ENCODE data around the gene LRP1-AS. TPM values are rescaled to one million over a fixed set of nuclear protein-coding genes. Genes with fewer than 3 reads are reported as not detected.
"Not testable (repeated sequence)": the region's sequence is repeated elsewhere in the genome, so short reads cannot be mapped to it uniquely, and the experiment has no call there.

Gene LRP1-AS
- total and polyA plus RNA-seq, 2 donors = not detected

DNA sequence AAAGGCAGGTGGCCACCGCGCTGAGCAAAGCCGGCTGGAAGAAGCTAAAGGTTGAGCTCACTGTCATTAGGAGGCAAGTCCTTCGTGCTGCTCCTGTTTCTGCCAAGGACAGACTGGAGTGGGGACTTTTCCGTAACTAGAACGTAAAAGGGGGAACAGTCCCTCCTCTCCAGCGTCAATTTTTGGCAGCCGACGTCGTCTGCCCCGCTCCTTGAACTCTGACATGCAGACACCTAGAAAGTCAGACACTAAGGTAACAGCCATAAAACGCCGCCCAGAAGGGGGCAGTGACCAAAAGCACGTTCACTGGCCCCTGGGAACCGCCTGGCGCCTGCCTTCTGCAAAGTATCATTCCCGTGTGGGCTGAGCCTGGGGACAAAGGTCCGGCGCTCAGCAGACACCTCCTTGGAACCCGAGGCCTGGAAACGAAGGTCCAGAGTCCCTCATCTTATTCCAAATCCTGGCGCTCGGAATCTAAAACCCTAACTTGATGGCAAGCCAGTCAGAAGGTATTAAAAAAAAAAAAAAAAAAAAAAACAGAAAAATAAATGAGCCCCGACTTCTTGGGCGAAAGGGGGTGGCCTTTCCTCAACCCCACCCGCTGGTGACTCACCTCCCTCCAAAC is 20.2 kb downstream of the LRP1-AS start:
- 6% methylated on average over 26 of the region's 26 CpGs for WGBS
- DNase-seq (ENCODE audit: extremely low spot score) = no peak
- Histone ChIP-seq H3K36me3 (ENCODE audit: insufficient read depth) (no peaks in the 10 kb centered on the region), H3K4me3 (ENCODE audit: low read depth, low read length) (peak overlapping the region; percentile 88), H3K4me1 (ENCODE audit: insufficient read depth) (no peaks in the 10 kb centered on the region), H3K27ac (ENCODE audit: low read depth) (peak overlapping the region; percentile 11)

GRCh38 chr12:57126561-57126960 is 20.9 kb downstream of the LRP1-AS start:
- WGBS = 50% methylated on average over 7 of the region's 7 CpGs
- Histone ChIP-seq H3K4me1 (ENCODE audit: insufficient read depth) (no peaks in the 10 kb centered on the region), H3K4me3 (ENCODE audit: low read depth, low read length) (no peak overlapping the region), H3K36me3 (ENCODE audit: insufficient read depth) (no peaks in the 10 kb centered on the region), H3K27ac (ENCODE audit: low read depth) (no peak overlapping the region)
- DNase-seq (ENCODE audit: extremely low spot score) = no peak

- WGBS = 96% methylated on average over 11 of the region's 11 CpGs
- DNase-seq (ENCODE audit: extremely low spot score) = no peak
- H3K27ac ChIP-seq (ENCODE audit: low read depth) = no peak overlapping the region
Measured at GRCh38 chr12:57126061-57126460, 21.4 kb downstream of the LRP1-AS start.

DNA sequence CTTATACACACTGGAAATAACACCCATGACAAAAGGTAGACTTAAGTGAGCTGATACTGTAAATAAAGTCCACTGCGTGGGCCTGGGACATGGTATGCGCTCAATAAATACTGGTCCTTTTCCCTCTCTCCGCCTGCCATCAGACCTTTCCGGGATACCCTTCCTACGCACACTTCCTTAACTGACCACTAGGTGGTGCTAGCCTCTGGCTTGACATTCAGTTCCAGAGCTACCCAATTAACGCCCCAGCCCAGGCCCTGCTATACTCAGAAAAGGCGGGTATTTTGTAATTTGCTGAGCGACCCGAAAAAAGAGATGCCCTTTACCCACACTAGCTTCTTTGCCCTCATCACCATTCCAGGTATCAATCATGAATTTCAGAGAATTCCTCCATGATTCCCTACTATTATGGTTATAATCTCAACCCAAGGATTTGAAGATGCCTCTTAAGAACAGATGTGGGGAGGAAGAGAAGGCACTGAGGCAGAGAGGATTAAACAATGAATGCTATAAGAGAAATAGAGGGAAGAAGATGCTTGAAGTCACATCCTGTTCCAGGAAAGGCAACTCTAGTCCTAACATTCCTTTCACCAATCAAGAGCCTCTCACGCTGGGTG is 23.1 kb downstream of the LRP1-AS start:
- H3K27ac ChIP-seq (ENCODE audit: low read depth) = no peak overlapping the region
- WGBS = 15% methylated on average over 10 of the region's 10 CpGs

More at GRCh38 chr12:57126061-57126460, 21.4 kb downstream of the LRP1-AS start:
- Histone ChIP-seq H3K4me3 (ENCODE audit: low read depth, low read length) (no peak overlapping the region), H3K4me1 (ENCODE audit: insufficient read depth) (no peaks in the 10 kb centered on the region), H3K36me3 (ENCODE audit: insufficient read depth) (no peaks in the 10 kb centered on the region)

GRCh38 chr12:57123813-57124212 is 23.6 kb downstream of the LRP1-AS start:
- Histone ChIP-seq H3K36me3 (ENCODE audit: insufficient read depth) (no peaks in the 10 kb centered on the region), H3K4me3 (ENCODE audit: low read depth, low read length) (no peak overlapping the region), H3K27ac (ENCODE audit: low read depth) (no peak overlapping the region), H3K4me1 (ENCODE audit: insufficient read depth) (no peaks in the 10 kb centered on the region)
- DNase-seq (ENCODE audit: extremely low spot score) = no peak
- WGBS = 43% methylated on average over 2 of the region's 2 CpGs

More for the DNA sequence above, 23.1 kb downstream of the LRP1-AS start:
- no peaks in the 10 kb centered on the region for H3K36me3 ChIP-seq (ENCODE audit: insufficient read depth)
- no peak overlapping the region for H3K4me3 ChIP-seq (ENCODE audit: low read depth, low read length)
- no peak for DNase-seq (ENCODE audit: extremely low spot score)
- no peaks in the 10 kb centered on the region for H3K4me1 ChIP-seq (ENCODE audit: insufficient read depth)

GRCh38 chr12:57120718-57121117 is 26.7 kb downstream of the LRP1-AS start:
- not testable (repeated sequence) for DNase-seq (ENCODE audit: extremely low spot score); H3K4me3 ChIP-seq (ENCODE audit: low read depth, low read length); H3K4me1 ChIP-seq (ENCODE audit: insufficient read depth); H3K36me3 ChIP-seq (ENCODE audit: insufficient read depth); H3K27ac ChIP-seq (ENCODE audit: low read depth)
- WGBS = 89% methylated on average over 11 of the region's 11 CpGs

DNA sequence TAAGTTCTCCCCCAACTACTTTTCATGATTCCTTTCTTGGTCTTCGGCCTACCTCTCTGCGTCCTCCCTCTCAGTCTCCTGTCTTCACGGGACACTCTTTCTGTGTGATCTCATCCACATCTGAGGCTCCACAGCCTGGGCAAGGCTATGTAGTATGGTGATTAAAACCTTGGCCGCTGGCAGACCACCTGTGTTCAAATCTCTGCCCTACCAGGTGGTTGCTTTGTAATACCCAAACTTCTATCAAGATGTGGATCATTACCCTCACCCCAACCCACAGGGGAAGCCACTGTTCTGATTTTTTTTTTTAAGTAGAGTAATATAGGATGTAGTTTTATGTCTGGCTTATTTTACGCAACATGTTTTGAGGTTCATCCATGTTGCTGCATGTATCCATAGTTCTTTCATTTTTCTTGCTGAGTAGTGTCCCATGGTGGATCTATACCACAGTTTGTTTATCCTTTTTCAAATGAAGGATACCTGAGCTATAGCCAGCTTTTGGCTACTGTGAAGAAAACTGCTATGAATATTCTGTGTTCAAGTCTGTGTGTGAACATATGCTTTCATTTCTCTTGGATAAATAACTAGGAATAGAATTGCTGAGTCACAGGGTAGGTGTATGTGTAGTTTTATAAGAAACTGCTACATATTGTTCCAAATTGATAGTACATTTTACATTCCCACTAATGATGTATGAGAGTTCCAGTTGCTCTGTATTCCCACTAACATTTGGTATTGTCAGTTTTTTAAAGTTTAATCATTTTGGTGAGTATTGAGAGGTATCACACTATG is 27.9 kb downstream of the LRP1-AS start:
- Histone ChIP-seq H3K36me3 (ENCODE audit: insufficient read depth) (no peaks in the 10 kb centered on the region), H3K27ac (ENCODE audit: low read depth) (no peak overlapping the region), H3K4me3 (ENCODE audit: low read depth, low read length) (no peak overlapping the region), H3K4me1 (ENCODE audit: insufficient read depth) (no peaks in the 10 kb centered on the region)
- DNase-seq (ENCODE audit: extremely low spot score) = no peak
- 76% methylated on average over 5 of the region's 5 CpGs for WGBS

DNA sequence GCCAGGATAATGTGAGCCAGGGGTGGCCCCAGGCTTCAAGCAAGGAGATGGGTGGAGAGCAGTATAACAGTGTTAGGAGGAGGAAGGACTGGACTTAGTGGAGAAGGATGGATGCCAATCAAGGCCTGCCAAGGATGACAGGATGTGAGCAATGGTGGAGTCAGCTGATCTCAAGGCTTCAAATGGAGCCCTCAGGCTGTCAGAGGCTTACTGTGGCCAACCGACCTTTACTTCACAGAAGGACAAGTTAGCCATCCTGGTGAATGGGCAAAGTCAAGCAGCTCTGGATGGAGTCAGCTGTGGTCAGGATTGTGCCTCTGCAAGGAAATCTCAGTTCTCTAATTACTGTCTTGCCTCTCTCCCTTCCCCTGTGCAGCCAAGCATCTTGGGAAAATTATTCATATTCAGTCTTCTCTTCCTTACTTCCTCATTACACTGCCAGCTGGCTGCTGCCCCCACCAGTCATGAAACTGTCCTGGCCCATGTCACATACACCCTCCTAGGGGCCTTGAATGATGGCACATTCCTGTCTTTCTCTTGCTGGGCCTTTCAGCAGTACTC is 28.6 kb downstream of the LRP1-AS start:
- Histone ChIP-seq H3K4me3 (ENCODE audit: low read depth, low read length) (no peak overlapping the region), H3K27ac (ENCODE audit: low read depth) (no peak overlapping the region)
- WGBS = 71% methylated on average over 1 of the region's 1 CpG

GRCh38 chr12:57116580-57117281 is 30.7 kb downstream of the LRP1-AS start:
- WGBS = 89% methylated on average over 5 of the region's 5 CpGs
- H3K27ac ChIP-seq (ENCODE audit: low read depth) = no peak overlapping the region
- H3K36me3 ChIP-seq (ENCODE audit: insufficient read depth) = no peaks in the 10 kb centered on the region
- DNase-seq (ENCODE audit: extremely low spot score) = no peak
- H3K4me3 ChIP-seq (ENCODE audit: low read depth, low read length) = no peak overlapping the region
- H3K4me1 ChIP-seq (ENCODE audit: insufficient read depth) = no peaks in the 10 kb centered on the region

More for the DNA sequence above, 28.6 kb downstream of the LRP1-AS start:
- no peaks in the 10 kb centered on the region for H3K36me3 ChIP-seq (ENCODE audit: insufficient read depth)
- DNase-seq (ENCODE audit: extremely low spot score) = no peak
- no peaks in the 10 kb centered on the region for H3K4me1 ChIP-seq (ENCODE audit: insufficient read depth)

DNA sequence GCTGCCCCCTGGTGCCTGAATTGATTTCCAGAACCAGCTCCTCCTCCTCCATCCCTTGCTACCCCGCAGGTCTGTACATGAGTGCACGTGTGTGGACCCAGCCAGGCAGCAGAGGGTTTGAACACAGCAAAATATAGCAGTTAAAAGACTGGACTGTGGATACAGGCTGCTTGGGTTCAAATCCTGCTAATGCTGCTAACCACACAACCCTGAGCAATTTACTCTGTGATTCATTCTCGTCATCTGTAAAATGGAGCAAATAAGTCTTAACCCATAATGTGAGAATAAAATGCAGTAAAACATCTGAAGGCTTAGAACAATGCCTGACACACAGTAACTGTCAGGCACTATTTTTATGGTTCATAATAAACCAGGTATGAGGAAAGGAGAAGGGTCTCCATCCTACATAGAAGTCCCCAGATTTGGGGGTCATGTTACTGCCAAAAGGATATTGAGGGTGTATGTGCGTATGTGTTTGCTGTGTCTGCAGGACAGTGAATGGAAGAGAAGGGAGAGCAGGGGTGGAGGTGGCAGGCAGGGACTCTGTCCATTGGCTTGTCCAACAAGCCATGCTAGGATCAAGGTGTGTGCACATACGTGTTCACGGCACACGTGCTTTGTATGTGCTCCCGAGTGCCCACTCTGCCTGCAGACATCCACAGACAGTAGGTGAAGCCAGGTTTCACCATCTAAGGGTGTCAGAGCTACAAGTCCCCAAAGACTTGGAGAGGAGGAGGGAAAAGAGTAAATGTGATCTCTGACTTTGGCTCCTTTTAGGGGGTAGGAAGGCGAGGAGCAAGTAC is 34.7 kb downstream of the LRP1-AS start:
- H3K4me3 ChIP-seq (ENCODE audit: low read depth, low read length) = no peak overlapping the region
- no peaks in the 10 kb centered on the region for H3K36me3 ChIP-seq (ENCODE audit: insufficient read depth)
- DNase-seq (ENCODE audit: extremely low spot score) = no peak
- H3K27ac ChIP-seq (ENCODE audit: low read depth) = peak overlapping the region; percentile 81
- H3K4me1 ChIP-seq (ENCODE audit: insufficient read depth) = no peaks in the 10 kb centered on the region
- WGBS = 62% methylated on average over 9 of the region's 9 CpGs

DNA sequence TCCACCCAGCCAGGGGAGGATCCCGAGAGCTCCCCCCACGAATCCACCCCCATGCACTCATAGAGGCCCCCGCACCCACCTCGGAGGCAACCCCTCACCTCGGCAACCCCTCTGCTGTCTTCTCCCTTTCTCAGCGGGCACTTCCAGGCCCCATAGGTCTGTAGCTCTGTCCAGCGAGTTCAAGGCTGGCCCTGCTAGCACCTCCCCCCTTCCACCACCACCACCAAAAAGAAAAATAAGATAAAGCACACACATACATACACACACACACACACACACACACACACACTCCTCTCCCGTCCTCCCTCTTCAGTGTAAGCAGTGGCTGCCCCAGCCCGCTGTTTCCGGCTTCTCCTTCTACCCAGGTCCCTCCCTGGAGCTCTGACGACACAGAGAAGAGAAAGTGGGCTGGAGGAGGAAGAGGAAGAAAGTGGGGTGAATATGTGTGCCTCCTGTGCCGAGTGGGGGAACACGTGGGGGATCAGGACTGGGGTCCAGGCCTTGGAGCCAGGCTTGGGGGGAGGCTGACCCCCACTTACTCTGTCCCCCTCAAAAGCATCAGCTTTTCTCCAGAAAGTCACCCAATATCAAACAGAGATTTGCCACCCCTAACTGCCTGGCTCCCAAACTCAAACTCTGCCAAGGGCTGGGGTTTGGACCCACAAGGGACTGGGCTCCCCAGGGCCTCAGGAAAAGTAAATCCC is 36.2 kb downstream of the LRP1-AS start, which contains the start of gene STAT6:
TSS of gene STAT6 (minus strand) at position 332 of the 704 bp plus-strand sequence. CDS start 3,084 bp downstream, outside the sequence.
- H3K4me1 ChIP-seq (ENCODE audit: insufficient read depth) = no peaks in the 10 kb centered on the region
- WGBS = under 1% methylated on average over 13 of the region's 13 CpGs
- DNase-seq (ENCODE audit: extremely low spot score) = peak; percentile 69

More for the DNA sequence above, 36.2 kb downstream of the LRP1-AS start, which contains the start of gene STAT6:
- Histone ChIP-seq H3K27ac (ENCODE audit: low read depth) (peak within 1 kb of the TSS; percentile 99), H3K36me3 (ENCODE audit: insufficient read depth) (peaks cover 2% of the 10 kb centered on the region), H3K4me3 (ENCODE audit: low read depth, low read length) (peak within 1 kb of the TSS; percentile 59)
